GM19395 (cell line): Measurements from ENCODE around the gene TMEM167A.
A peak's percentile ranks its signal among the peaks of the same experiment; 100 is the strongest.
"Not testable (repeated sequence)": the region's sequence is repeated elsewhere in the genome, so short reads cannot be mapped to it uniquely, and the experiment has no call there.

Experiments
- ATAC-seq: cut with Tn5 transposase; IDR thresholded peaks from one replicate; pipeline ENCODE4 v1.9.1; 2021; ENCODE audit warnings: mild to moderate bottlenecking, moderate library complexity; ENCODE audit not compliant: unreplicated experiment

The TMEM167A gene

DNA sequence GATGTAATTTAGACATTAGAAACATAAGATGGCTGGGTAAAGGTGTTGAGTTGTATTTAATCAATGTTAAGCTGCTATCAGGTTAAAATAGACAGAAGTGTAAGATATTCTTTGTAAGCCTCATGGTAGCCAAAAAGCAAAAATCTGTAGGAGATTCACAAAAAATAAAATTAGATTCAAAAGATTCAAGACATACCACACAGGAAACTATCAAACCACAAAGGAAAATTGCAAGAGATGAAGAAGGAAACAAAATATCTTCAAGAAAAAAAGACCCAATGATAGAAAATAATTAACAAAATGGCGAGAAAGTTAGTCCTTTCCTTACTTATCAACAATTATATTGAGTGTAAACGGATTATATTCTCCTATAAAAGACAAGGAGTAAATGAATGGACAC, 15.4 kb upstream of the TMEM167A start:
- ATAC-seq: no peak

DNA sequence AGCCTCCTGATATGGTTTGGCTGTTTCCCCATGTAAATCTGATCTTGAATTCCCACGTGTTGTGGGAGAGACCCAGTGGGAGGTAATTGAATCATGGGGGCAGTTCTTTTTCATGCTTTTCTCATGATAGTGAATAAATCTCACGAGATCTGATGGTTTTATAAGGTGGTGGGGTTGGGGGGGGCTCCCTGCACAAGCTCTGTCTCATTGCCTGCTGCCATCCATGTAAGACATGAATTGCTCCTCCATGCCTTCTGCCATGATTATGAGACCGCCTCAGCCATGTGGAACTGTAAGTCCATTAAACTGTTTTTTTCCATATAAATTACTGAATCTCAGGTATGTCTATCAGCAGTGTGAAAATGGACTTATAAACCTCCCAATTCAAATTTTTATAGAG, 13.0 kb upstream of the TMEM167A start:
- no peak for ATAC-seq

DNA sequence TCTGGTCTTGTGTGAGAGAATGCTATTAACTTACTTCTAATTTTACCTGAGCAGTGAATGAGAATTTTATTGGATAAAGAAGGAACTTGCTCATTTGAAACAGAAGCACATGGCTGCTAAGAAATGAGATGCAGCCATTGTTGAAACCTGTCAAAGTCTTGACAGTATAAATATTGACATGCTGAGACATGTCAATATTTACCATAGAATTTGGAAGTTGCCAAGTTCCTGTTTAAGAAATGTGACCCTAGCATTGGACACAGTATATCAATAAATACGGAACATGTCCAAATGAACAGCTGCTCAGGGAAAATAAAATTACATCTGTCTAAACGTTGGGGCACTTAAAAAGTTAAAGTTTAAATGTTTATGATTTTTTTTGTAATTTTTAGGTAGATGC, 7.9 kb upstream of the TMEM167A start:
- no peak for ATAC-seq

DNA sequence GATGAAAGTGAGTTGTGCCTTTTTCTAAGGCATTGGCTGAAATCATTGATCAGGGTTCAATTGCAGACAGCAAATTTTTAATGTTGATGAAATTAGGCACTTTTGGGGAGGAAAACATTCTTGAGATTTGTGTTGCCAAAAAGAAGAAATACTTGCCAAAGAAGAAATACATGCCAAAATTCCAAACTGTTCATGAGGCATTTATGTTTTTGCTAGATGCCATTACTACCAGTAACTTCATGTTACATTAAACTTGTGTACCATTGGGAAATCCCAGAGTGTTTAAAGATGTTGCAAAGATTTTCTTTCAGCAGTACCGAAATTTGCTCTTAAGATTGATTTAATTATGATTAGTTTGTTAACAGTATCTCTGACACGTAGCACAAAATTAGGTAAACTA, 7.1 kb upstream of the TMEM167A start:
- ATAC-seq: no peak

DNA sequence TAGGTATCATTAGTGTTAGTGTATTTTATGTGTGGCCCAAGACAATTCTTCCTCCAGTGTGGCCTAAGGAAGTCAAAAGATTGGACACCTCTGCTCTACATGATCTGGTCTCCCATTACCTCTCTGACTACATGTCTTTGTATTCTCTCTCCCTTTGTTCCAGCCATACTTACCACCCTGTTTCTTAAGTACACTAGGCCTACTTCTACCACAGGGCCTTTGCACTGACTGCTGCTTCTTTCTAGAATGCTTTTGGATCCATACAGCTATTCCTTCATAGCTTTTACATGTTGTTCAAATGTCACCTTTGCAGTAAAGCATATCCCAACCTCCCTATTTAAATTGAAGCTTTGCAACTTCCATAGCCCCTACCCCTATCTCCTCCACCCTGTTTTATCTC, 5.6 kb upstream of the TMEM167A start:
- ATAC-seq: no peak

DNA sequence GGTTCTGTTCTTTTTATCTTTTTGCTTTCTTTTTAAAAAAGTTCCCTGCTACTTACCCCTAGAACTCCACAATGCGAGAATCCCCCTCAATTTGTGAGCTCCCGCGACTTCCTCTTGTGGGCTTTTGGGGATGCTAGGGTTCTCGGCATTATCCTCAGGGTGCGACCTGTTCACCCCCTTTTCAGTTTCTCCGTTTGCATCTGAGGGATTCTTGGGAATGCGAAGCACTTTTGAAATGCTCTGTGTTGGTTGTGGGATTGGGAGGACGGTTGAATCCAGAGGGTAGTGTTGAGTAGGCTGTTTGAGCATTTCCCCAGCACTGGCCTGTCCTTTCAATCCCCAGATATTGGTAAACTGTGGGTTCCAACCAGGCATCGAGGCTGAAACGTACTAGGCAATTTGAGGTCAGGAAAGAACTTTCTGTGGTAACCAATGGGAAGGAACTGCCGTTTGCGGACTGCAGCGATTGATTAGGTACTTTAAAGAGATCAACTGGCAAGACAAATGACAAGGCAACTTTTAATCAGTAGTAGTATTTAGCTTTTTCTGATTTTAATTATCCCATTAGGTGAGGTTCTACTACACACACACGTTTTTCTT, 568 bp upstream of the TMEM167A start:
- ATAC-seq: peak; percentile 18

DNA sequence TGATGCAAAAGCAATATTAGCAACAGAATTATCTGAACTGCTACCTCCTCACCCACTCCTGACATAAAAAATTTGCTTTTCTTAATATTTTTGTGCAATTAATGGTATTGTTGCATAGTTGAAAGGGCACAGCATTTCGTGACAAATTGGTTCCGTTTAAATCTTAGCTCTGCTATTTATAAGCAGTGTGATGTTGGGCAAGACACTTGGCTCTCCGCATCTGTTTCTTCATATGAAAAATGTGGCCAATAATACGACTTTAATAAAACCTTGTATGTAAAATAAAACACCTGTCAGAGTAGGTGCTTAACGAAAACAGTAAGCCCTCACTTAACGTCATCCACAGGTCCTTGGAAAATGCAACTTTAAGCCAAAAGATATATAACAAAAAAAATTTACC, 4.2 kb downstream of the TMEM167A start:
- no peak for ATAC-seq

DNA sequence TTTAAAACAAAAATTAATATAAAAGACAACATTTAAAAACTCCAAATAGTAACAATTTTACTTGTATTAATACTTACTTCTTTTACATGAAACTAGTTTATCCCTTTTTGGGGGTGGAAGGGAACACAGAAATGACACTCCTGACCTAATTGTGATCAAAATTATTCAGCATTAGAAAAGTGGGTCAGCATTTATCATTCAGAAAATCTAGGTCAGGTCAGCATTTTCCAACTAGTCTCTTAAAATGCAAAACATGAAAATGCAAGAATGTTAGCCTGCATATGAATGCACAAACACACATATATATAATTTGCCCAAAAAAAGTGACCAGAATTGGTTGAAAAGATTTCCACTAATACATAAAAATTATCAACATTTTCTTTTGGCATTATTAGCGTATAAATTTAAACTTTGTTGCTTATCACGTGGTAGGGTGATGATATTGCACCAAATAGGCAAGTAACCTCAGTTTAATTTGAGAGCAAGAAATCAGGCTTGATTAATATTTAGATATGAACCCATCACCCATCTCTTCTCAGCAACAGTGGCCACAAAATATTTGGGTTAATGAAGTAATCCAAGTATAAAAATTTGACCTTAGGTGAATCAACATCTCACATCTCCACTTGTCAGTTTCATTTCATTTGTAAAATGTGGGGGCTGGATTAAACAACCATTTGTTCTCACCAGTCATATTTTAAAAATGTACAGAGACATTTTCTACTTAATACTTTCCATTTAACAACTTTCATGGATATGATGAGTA, 5.7 kb downstream of the TMEM167A start:
- no peak for ATAC-seq

DNA sequence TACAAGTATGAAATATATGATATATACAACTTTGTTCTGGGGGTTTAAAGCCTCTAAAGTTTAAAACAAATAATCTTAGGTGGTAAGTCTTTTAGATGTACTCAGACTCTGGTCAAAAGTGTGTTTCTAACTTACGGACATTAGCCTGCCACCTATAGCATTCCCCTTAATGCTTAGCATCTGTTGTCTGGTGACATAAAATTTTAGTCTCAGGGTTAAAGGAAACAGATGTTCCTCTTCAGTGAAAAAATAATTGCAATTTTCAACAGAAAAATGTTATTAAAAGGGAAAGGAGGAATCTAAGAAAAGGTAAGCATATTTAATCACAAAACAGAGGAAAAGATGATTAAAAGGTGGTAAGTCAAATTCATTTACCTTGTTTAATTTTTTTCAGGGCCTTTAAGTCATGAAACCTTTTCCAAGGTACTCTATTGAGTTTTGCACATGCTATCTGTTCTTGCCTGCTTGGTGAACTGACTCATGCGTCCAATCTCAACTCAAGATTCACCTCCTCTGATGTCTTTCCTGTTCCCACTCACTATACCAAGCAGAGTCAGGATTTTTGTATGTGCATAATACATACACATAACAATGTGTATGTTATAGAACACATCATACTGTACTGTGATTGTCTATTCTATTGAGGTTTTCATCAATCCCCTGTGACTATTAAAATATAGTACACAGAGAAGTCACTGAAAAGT, 7.9 kb downstream of the TMEM167A start:
- no peak for ATAC-seq

DNA sequence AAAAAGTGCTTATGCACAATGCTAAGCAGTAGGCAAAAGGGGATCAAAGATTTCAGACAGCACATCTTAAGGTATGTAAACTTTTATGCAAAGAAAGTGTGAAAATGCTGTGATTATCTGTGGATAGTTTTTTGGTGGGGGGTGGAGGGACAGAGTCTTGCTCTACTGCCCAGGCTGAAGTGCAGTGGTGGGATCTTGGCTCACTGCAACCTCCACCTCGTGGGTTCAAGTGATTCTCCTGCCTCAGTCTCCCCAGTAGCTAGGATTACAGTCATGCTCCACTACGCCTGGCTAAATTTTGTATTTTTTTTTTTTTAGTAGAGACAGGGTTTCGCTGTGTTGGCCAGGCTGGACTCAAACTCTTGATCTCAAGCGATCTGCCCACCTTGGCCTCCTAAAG, 9.8 kb downstream of the TMEM167A start:
- ATAC-seq: not testable (repeated sequence)

DNA sequence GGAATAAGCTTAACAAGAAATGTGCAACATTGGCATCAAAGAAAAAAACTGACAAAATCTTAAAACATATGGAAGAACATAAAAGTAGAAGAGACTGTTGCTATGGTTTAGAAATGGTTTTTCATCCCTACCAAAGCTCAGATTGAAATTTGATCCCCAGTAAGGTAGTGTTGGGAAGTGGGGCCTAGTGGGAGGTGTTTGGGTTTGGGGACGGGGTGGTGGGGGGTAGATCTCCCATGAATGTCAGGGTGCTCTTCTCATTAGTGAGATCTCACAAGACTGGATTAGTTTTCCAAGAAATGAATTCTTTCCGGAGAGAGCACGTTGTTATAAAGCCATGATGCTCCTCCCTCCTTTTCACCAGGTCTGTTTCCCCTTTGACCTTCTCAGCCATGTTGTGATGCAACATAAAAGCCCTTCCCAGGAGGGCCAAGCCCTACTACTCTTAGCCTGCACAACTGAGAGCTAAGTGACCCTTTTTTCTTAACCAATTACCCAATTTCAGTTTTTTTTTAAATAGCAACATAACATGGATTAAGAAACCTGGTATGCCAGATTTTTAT, 10.6 kb downstream of the TMEM167A start:
- no peak for ATAC-seq

DNA sequence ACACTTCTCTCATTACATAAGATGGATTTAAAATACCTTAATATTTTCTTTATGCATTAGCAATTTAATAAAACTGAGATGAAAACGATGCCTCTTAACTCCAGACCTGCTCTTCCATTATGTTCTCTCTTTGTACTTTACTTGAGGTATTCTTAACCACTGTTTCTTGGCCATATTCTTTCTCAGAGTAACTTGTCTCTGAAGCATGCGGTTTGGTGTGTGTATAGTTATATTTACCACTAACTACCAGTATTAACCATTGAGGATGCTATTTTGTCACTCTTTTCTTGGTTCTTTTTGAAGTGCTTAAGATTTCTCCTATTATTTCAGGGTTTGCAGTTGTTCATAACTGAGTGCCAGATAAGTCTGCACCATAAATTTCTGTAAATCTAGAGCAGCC, 17.9 kb downstream of the TMEM167A start:
- no peak for ATAC-seq

DNA sequence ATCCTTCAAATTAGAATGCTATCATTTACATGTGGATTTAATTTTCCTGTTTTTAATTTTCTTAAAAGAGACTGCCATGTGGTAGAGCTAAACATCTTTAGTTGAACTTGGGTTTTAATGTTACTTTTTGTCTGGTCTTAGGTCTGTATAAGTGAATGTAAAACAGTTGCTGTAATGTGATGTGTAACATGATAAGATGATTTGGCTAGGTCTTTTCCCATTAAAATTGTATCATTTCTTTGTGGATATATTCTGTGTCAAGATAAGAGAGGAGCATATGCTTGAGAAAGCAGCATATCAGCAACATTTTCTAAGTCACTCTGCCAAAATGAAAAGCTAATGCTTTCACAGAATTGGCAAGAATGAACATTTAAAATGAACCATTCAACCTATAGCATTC, 18.5 kb downstream of the TMEM167A start:
- no peak for ATAC-seq

DNA sequence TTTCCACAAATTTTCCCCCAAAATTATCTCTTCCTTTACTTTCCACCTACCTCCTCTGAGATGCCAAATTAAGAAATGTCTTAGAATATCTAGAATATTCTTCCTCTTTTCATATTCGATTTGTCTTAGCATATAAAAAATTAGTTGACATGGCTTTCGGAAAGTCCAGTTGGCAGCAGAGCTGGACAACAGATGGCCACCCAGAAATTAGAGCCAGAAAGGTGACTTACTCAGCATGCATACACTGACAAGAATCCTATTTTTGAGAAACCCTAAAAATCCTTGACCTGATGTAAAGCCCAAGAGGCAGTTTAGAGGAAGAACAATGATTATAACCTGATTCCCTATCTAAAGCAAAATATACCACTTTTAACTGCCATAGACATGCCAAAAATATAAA, 22.0 kb downstream of the TMEM167A start:
- ATAC-seq: no peak

DNA sequence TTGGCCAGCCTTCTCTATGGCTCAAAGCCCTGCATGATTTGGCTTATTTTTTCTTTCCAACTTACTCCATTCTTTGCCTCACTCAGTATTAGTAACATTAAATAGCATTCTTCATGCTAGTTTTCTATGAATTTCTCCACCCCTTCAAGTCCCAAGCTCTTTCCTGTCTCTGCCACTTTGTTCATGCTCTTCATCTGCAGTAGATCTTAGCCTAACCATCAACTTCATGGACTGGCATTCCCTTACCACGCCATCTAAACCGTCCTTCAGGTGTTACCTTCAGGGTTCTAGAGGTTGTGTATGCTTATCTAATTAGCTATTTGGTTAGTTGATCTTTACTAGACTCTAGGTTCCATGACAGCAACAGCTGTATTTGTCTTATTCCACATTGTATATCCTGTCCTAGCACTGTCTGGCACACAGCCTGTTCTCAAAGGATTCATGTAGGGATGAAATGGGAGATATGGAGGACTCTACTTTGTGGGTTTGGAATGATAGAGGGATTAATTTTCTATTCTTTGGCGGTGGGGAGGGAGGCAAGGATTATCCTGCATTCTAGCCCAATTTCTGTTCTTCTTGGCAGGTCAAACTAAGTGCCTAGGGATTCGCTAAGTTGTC, 26.4 kb downstream of the TMEM167A start:
- no peak for ATAC-seq

DNA sequence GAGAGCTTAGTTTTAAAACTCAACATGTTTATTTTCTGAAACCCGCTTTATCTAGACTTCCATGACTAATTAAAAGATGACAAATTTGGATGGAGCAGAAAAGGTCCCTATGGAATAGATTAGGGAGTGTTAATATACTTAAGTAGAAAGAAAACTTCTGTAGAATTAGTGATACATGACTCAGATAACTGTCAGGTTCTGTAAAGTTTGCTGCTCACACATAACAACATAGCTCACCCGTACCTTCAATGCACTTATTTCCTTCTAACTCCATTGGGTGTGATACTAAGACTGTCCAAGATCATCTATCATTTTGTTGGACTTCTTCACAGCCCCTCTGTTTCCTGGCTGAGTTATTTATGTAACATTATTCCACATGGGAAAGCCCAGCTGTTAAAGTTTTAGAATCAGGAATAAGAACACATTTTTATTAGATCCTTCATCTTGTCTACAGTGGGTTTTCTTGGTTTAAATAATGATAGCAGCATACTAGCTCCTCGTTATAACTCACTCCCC, 27.8 kb downstream of the TMEM167A start:
- no peak for ATAC-seq

DNA sequence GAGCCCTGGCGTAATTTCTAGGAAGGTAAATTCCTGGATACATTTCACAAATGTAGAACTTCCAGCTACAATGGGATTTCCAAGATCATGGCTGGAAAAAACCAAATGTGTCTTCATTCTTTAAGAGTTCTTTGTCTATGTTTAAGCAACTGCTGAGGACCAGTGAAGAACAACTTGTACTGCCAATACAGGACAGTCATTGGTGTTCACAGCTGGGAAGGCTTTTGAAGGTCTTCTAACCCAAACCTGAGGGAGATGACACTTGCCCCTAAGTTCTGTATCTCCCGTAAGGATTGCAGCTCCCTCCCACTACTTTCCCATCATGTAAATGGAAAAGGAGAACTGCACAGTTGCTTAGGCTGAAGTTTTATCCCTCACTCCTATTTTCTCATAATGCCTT, 28.4 kb downstream of the TMEM167A start:
- no peak for ATAC-seq

DNA sequence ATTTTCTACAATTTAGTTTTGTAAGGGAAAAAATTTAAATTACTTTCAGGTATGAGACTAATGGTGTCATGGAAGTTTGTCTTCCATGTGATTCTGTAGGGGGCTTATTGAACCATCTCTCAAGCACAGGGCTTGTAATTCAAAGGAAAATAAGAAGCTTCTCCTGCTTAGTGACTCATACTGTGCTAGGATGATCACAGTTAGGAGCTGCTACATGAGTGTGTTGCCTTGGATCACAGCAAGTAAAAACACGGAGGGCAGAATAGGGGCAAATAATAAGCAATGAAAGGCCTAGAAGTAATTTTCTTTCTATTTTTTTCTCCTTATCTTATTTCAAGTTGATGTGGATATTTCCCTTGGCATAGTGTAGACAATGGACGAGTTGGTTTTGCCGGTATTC, 28.9 kb downstream of the TMEM167A start:
- ATAC-seq: no peak

DNA sequence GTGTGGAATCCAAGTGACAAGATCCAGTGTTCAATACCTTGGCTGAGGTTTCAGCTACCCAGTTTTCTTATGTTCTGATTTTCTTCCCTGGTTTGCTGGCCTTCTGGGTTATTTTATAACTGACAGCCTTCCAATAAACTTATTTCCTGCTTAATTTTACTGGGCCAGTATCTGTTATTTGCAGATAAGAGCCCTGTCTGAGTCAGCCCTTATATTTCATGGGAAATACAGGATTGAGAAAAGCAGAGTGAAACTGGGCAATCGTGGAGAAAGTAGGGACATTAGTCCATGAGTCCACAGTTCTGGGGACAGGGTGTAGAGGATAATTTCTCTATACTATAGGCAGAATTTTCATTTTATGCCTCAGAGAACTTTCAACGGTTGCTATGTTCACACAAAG, 32.3 kb downstream of the TMEM167A start:
- no peak for ATAC-seq

DNA sequence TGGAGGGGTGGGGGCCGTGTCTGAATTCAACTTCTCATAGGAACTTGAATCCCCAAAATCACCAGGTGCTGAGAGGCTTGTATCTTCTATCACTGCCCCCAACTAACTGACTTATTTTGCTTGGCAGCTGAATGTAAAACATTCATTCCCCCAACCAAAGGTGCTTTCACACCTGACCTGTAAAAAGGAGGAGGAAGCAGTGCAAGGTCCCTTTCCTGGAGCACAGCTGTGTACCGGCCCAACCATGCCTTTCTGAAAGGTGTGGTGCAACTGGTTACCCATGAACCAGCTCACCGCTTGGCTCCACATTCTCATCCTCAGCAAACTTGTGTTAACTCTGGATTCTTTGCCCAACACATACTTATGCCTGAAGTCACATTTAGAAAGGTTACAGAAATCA, 34.7 kb downstream of the TMEM167A start:
- ATAC-seq: no peak

DNA sequence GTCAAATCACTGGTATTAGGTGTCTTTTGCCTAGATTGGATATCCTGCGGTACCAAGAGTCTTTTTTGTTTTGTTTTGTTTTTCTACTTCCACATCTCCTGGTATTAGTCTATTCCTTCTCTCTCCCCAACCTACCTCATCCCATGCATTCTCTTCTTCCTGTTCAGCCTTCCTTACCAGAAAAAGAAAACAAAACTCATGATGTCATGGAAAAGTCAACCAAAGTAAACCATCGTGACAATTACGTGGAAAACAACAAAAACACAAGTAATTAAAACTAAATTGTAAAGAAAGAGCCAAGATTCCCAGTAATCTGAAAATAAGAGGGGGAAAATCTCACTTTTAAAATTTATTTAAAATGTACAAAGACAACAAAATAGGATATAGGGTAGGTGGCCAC, 38.3 kb downstream of the TMEM167A start:
- ATAC-seq: no peak
